K562 (cell line): ENCODE data around the gene MLC1. TPM values are rescaled to one million over a fixed set of nuclear protein-coding genes. Genes with fewer than 3 reads are reported as not detected.

ENCODE experiments used
- ATAC-seq: fragments of 200-7000 bp; cut with Tn5 transposase; 3 replicates; pipeline ENCODE4 v1.9.1; 2020; ENCODE audit warnings: moderate library complexity
- BruUV-seq: library from RNA; stranded (reverse); fragments of 400-500 nt; replicated peaks from 2 replicates; lab custom pipeline; 2021; lab: Mats Ljungman, UMichigan
- CTCF ChIA-PET: fragments of 300-600 bp; formaldehyde crosslinking; extraction: SDS; loops from one replicate; lab custom pipeline; 2021; ENCODE audit warnings: low intra/inter-chr PET ratio; lab: Yijun Ruan, JAX
- POLR2A ChIA-PET: fragments of 300-600, 350-650 bp; sonication (Branson Sonifier 250); formaldehyde crosslinking; extraction: SDS; loops from one replicate; lab custom pipeline; 2021; ENCODE audit warnings: antibody characterized with exemption, inconsistent platforms; lab: Yijun Ruan, JAX
- DNase-seq, 4 experiments: peaks; one replicate each; pipeline versions ENCODE4 v3.0.0 to v3.0.0-alpha.2; 2011 to 2018; ENCODE audit warnings: low spot score in 3 of 4, mixed read lengths in 3 of 4; ENCODE audit errors: extremely low read depth in 1 of 4
- FAIRE-seq: peaks from 2 replicates; lab custom pipeline; 2011; peaks lifted over from hg19 to GRCh38; lab: Jason Lieb, UNC
- H2AFZ ChIP-seq: 2 replicates; pipeline ENCODE4 v1.6.0; 2011; ENCODE audit warnings: low read depth, low read length, control low read depth, inconsistent platforms
- H3K27ac ChIP-seq: fragments of 200-600 bp; 3 replicates; pipeline ENCODE4 v1.8.0; 2011; ENCODE audit warnings: low read depth, mild to moderate bottlenecking, control low read depth, inconsistent platforms, low read length, moderate library complexity, mixed read lengths; ENCODE audit errors: extremely low read depth
- H3K27me3 ChIP-seq, 2 experiments: fragments of 300-600 bp in 1 of 2; 2 replicates in 1 of 2; 3 replicates in 1 of 2; pipeline versions ENCODE4 v1.6.0 to v1.8.0; 2011; ENCODE audit warnings: inconsistent platforms in 2 of 2, low read length in 2 of 2, mild to moderate bottlenecking in 1 of 2, mixed read lengths in 1 of 2, moderate library complexity in 1 of 2; ENCODE audit not compliant: control insufficient read depth in 2 of 2, insufficient read depth in 2 of 2
- H3K36me3 ChIP-seq: fragments of 300-600 bp; 3 replicates; pipeline ENCODE4 v1.8.0; 2011; ENCODE audit warnings: mild to moderate bottlenecking, low read length, inconsistent platforms; ENCODE audit not compliant: control insufficient read depth, insufficient read depth
- H3K4me1 ChIP-seq, 2 experiments: fragments of 200-600 bp in 1 of 2; replicated peaks in 1 of 2; 2 replicates in 1 of 2; 3 replicates in 1 of 2; pipeline versions ENCODE4 v1.5.1 to v1.8.0; 2011; ENCODE audit warnings: inconsistent platforms in 2 of 2, low read length in 2 of 2, mild to moderate bottlenecking in 1 of 2, mixed read lengths in 1 of 2, moderate library complexity in 1 of 2; ENCODE audit not compliant: control insufficient read depth in 2 of 2, insufficient read depth in 2 of 2
- H3K4me2 ChIP-seq: 2 replicates; pipeline ENCODE4 v1.6.1; 2011; ENCODE audit warnings: low read length, control low read depth, inconsistent platforms, mixed read lengths; ENCODE audit not compliant: insufficient read depth
- H3K4me3 ChIP-seq: fragments of 200-600 bp; sonication (generic), shearing (Covaris generic); 2 replicates; pipeline ENCODE4 v1.5.1; 2016; ENCODE audit warnings: control low read depth, inconsistent platforms
- H3K79me2 ChIP-seq: fragments of 200-600 bp; 3 replicates; pipeline ENCODE4 v1.8.0; 2011; ENCODE audit warnings: low read length, inconsistent platforms; ENCODE audit not compliant: control insufficient read depth, insufficient read depth
- H3K9ac ChIP-seq, 2 experiments: 2 replicates each; pipeline versions ENCODE4 v1.6.0 to v1.6.1; 2011; ENCODE audit warnings: low read depth in 2 of 2, low read length in 2 of 2, control low read depth in 1 of 2, inconsistent platforms in 1 of 2, mild to moderate bottlenecking in 1 of 2, mixed read lengths in 1 of 2; ENCODE audit not compliant: insufficient read depth in 1 of 2
- H3K9me1 ChIP-seq: one replicate; pipeline ENCODE4 v1.6.0; 2011; ENCODE audit warnings: inconsistent platforms, mild to moderate bottlenecking, low read length, moderate library complexity; ENCODE audit not compliant: control insufficient read depth, insufficient read depth
- H3K9me3 ChIP-seq: replicated peaks from 2 replicates; pipeline ENCODE4 v1.5.1; 2011; ENCODE audit warnings: low read depth, low read length, inconsistent platforms; ENCODE audit not compliant: control insufficient read depth, insufficient read depth
- H4K20me1 ChIP-seq: replicated peaks from 2 replicates; pipeline ENCODE4 v1.6.1; 2011; ENCODE audit warnings: low read length, inconsistent platforms, mixed read lengths; ENCODE audit not compliant: control insufficient read depth, insufficient read depth
- BRF2 ChIP-seq: IDR thresholded peaks from 3 replicates; pipeline ENCODE4 v1.6.1; 2011; ENCODE audit warnings: borderline replicate concordance, mild to moderate bottlenecking; ENCODE audit not compliant: insufficient read length, insufficient read depth
- E2F5 ChIP-seq: sonication (generic); formaldehyde crosslinking; IDR thresholded peaks from 2 replicates; pipeline ENCODE4 v1.8.0; 2022; ENCODE audit warnings: mild to moderate bottlenecking, missing genetic modification reagents
- IFI16 ChIP-seq: fragments of 250-450 bp; sonication (Bioruptor Pico); IDR thresholded peaks from 2 replicates; pipeline ENCODE4 v2.1.2; 2022; ENCODE audit warnings: mild to moderate bottlenecking, inconsistent platforms
- ILF3 ChIP-seq: fragments of 450-650 bp; IDR thresholded peaks from 2 replicates; pipeline ENCODE4 v1.6.1; 2018; ENCODE audit warnings: antibody characterized with exemption, mild to moderate bottlenecking, moderate library complexity, borderline replicate concordance
- MYNN ChIP-seq, 2 experiments: sonication (generic); formaldehyde crosslinking in 1 of 2; IDR thresholded peaks; 2 replicates each; pipeline versions ENCODE4 v1.5.0 to v1.6.1; 2016 to 2020; ENCODE audit warnings: antibody characterized with exemption in 1 of 2, missing genetic modification reagents in 1 of 2
- NFIX ChIP-seq: fragments of 250-450 bp; sonication (Bioruptor Pico); IDR thresholded peaks from 2 replicates; pipeline ENCODE4 v1.4.0; 2020; ENCODE audit warnings: low read depth, mild to moderate bottlenecking, moderate library complexity
- NR3C1 ChIP-seq: sonication (generic); formaldehyde crosslinking; IDR thresholded peaks from 2 replicates; pipeline ENCODE4 v1.8.1; 2022; ENCODE audit warnings: missing genetic modification reagents
- PHF21A ChIP-seq: fragments of 450-650 bp; IDR thresholded peaks from 2 replicates; pipeline ENCODE4 v1.6.1; 2017; ENCODE audit warnings: low read depth, borderline replicate concordance
- PKNOX1 ChIP-seq: fragments of 450-650 bp; IDR thresholded peaks from 2 replicates; pipeline ENCODE4 v1.6.1; 2016
- POLR2A ChIP-seq: fragments of 450-650 bp; conservative IDR thresholded peaks from 2 replicates; pipeline ENCODE4 v1.6.1; 2016
- POLR2H ChIP-seq: IDR thresholded peaks from 2 replicates; pipeline ENCODE4 v1.6.1; 2016; ENCODE audit warnings: missing genetic modification characterization, low read depth, mild to moderate bottlenecking, control low read depth, missing compliant biosample characterization, moderate library complexity
- PRMT5 ChIP-seq: sonication (generic); formaldehyde crosslinking; IDR thresholded peaks from 2 replicates; pipeline ENCODE4 v1.5.0; 2020; ENCODE audit warnings: missing genetic modification reagents
- SRSF7 ChIP-seq: fragments of 200-400 bp; formaldehyde crosslinking; optimal IDR thresholded peaks from 2 replicates; pipeline ENCODE3; 2017; ENCODE audit warnings: mild to moderate bottlenecking, low read depth, low read length
- STAG1 ChIP-seq: sonication (generic); formaldehyde crosslinking; IDR thresholded peaks from 2 replicates; pipeline ENCODE4 v1.5.0; 2020; ENCODE audit warnings: missing genetic modification reagents, borderline replicate concordance
- ZNF57 ChIP-seq: fragments of 450-650 bp; formaldehyde crosslinking; IDR thresholded peaks from 2 replicates; pipeline ENCODE4 v1.4.0; 2020; ENCODE audit warnings: mild to moderate bottlenecking, moderate library complexity
- ZNF785 ChIP-seq: fragments of 250-450 bp; sonication (Bioruptor Pico); IDR thresholded peaks from 2 replicates; pipeline ENCODE4 v1.4.0; 2020; ENCODE audit warnings: mild to moderate bottlenecking
- WGBS: fragments of 100-300 bp; shearing (Covaris generic); methylation state at CpG from one replicate; pipeline ENCODE4 v1.1.6; 2016; ENCODE audit warnings: low coverage, mixed read lengths; ENCODE audit not compliant: insufficient coverage; ENCODE audit errors: missing lambda C conversion rate; 5-methylcytosine and 5-hydroxymethylcytosine counted together
- in situ Hi-C: fragments of 300-500 bp; cut with MboI; formaldehyde crosslinking; loops from 4 replicates; pipeline ENCODE4 v1.15.0; 2018; ENCODE audit warnings: inconsistent platforms, mixed read lengths
- intact Hi-C: fragments of 100-400 bp; cut with micrococcal nuclease; formaldehyde crosslinking; loops from 2 replicates; pipeline ENCODE4 v1.14.2; 2022
- polyA plus RNA-seq, 8 experiments: library from polyadenylated mRNA; depleted of rRNA in 4 of 8; stranded (reverse) in 5 of 8; unstranded in 3 of 8; fragments of >200 nt; fragmentation: Nextera tagmentation in 2 of 8; fragmentation: Illumina TruSeq in 1 of 8; extraction: Ambion mirVana in 2 of 8; extraction: Trizol in 1 of 8; gene quantifications; 2 replicates each; pipeline versions ENCODE4 v1.2.1 to v1.2.3, GENCODE V29; 2011 to 2014; ENCODE audit warnings: inconsistent platforms in 1 of 8, missing spikeins in 1 of 8
- total RNA-seq, 7 experiments: library from RNA; depleted of rRNA in 6 of 7; stranded (reverse); fragments of >200 nt in 6 of 7; fragmentation: Illumina TruSeq in 2 of 7; extraction: Trizol in 2 of 7; gene quantifications; 2 replicates each; pipeline versions ENCODE4 v1.2.1 to v1.2.3, GENCODE V29; 2011 to 2021; ENCODE audit warnings: low replicate concordance in 1 of 7

Gene MLC1
- total and polyA plus RNA-seq, 9 of the 15 experiments (the other 6 are each of a cell fraction or from before 2014, with no cell fraction given): 0.06 to 0.98 (median 0.39) TPM

GRCh38 chr22:50019316-50019715 lies 65.9 kb downstream of the MLC1 start:
- in situ Hi-C loops (no loop called here), intact Hi-C loops (no loop called here)
- Histone ChIP-seq H3K79me2 (no peaks in the 10 kb centered on the region), H3K4me3 (no peak overlapping the region), H3K9me3 (no peaks in the 10 kb centered on the region; the same call in 1 of the 2 replicates), H3K4me1 (peaks cover 0 to 25% of the 10 kb centered on the region in 2 experiments; a peak in 2 of 5 replicates), H3K36me3 (no peaks in the 10 kb centered on the region), H3K9ac (no peak overlapping the region), H3K4me2 (no peak overlapping the region), H3K27ac (no peak overlapping the region), H4K20me1 (no peaks in the 10 kb centered on the region), H3K27me3 (peaks cover 0 to 21% of the 10 kb centered on the region in 2 experiments; a peak in 3 of 5 replicates), H3K9me1 (no peaks in the 10 kb centered on the region), H2AFZ (no peak overlapping the region)
- no TSS peak for BruUV-seq
- no peak for FAIRE-seq
- no peak for ATAC-seq
- ChIA-PET POLR2A (interaction anchor here (0.6 kb wide), 1 partner anchor 43 kb away, joined by 3 read pairs; no protein-coding TSS in a partner anchor), CTCF (no interaction called here)
- DNase-seq: no peak
- 11% methylated on average over 3 of the region's 3 CpGs for WGBS
- TF ChIP-seq NR3C1 (CRISPR knock-in tag): no peak
- TF ChIP-seq PRMT5 (CRISPR knock-in tag): no peak
- no peak for TF ChIP-seq NFIX (CRISPR knock-in tag)
- TF ChIP-seq IFI16 (CRISPR knock-in tag): no peak
- TF ChIP-seq BRF2: no peak
- TF ChIP-seq ZNF57: no peak
- no peak for TF ChIP-seq PHF21A
- no peak for TF ChIP-seq MYNN (IDR thresholded peaks at IDR 0.05)
- no peak for TF ChIP-seq MYNN (CRISPR knock-in tag; IDR thresholded peaks at IDR 0.05)
- no peak for TF ChIP-seq ZNF785 (CRISPR knock-in tag)
- no peak for TF ChIP-seq POLR2A
- no peak for TF ChIP-seq E2F5
- no peak for TF ChIP-seq SRSF7
- TF ChIP-seq STAG1 (CRISPR knock-in tag): no peak
- TF ChIP-seq POLR2H (tag): no peak
- no peak for TF ChIP-seq PKNOX1
- no peak for TF ChIP-seq ILF3
